Hematopoietic multipotent progenitor cell treated with erythropoietin and hydrocortisone succinate and interleukin-3 and kit ligand, for 17 days (in vitro differentiated cells): ENCODE results near the gene HLTF.
"Not testable (repeated sequence)": the region's sequence is repeated elsewhere in the genome, so short reads cannot be mapped to it uniquely, and the experiment has no call there.

ENCODE experiments used
- DNase-seq: peaks from one replicate; pipeline ENCODE4 v3.0.0-alpha.2; 2015; ENCODE audit warnings: low spot score

The HLTF gene

DNA sequence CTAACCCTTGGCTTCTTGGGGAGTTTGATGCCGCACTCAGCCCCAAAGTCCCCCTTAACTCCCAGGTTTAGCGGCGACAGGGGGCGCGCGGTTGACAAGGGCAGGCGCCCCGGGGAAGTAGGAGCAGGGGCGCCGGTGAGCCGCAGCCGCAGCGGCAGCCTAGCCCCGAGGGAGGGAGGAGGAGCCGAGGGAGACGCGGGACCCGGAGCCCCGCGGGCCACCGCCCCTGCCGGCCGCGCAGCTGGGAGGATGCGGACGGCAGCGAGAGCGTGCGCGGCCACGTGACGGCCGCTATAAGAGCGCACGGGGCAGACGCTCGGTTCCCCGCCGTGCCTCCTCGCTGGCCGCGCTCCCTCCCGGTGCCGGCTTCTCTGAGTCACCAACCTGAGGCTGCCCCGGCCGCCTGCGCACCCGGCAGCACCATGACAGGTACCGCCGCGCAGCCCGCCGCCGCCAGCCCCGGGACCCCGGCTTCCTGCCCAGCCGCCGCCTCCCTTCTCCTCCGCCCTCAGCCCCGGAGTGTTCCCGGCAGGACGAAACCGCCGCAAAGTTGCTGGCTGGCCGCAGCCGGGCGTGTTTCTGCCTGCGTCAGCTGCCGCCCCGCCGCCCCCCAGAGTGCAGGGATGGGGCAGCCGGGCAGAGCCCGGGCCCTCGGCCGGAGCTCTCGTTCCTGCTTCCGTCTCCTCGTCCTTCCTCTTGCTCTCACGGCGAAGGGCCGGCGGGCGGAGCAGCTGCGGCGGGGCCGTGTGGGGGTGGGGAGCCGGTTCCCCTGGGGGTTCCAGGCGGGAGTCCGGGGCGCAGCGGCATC, 94.9 kb downstream of the HLTF start, which contains the start of gene GYG1:
Gene GYG1, plus strand, starts transcription at position 322 of the 808 bp plus-strand sequence. Its CDS starts 101 bp downstream, at position 423.
- peak; percentile 47 for DNase-seq

DNA sequence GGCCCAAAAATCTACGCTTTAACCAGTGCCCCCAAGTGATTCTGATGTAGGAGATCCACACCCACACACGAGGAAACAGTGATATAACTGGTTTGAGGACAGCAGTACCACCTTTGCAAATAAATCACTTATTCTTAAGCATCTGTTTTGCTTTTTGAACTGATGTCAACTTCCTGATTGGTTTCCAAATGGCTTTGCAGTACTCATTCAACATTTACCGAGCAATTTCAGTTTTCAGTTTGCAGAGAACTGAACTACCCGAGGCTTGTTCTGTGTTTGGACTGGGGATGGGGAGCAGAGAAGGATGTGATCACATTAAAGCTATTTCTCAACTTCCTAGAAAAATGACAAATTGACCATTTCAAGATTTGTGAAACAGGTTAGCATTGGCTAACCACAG, 96.1 kb downstream of the HLTF start:
- no peak for DNase-seq

DNA sequence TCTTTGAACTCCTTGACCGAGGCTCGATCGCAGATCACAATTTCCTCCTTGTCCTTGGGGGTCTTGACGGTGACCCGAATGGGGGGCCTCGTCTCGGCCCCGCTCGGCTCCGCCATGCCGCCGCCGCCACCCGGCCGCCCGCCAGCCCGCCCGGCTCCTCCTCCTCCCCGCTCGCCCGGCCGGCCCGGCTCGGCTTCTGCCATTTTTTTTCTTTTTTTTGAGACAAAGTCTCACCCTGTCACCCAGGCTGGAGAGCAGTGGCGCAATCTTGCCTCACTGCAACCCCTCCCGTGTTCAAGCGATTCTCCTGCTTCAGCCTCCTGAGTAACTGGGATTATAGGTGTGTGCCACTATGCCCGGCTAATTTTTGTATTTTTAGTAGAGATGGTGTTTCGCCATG, 98.8 kb downstream of the HLTF start:
- not testable (repeated sequence) for DNase-seq

DNA sequence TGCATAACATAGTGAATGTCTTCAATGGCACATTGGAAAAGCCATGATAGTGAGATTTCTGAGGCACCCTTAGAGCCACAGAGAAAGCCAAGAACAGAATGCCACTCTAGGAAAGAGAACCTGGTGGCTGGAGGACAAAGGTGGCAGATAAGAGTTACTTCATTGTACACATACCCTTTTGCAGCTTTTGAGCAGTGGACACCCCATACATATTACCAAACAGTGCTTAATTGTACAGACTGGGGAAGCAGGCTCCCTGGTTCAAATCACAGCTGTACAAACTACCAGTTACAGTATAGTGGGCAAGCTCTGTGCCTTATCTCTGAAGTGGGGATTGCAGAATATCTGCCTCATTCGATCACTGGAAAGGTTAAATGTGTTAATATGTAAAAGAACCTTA, 105.1 kb downstream of the HLTF start:
- DNase-seq: no peak
